GM21619 (cell line): ENCODE results near the gene DHRS1.

Source experiments
- ATAC-seq: cut with Tn5 transposase; IDR thresholded peaks from one replicate; pipeline ENCODE4 v1.9.1; 2021; ENCODE audit not compliant: unreplicated experiment

Gene DHRS1

DNA sequence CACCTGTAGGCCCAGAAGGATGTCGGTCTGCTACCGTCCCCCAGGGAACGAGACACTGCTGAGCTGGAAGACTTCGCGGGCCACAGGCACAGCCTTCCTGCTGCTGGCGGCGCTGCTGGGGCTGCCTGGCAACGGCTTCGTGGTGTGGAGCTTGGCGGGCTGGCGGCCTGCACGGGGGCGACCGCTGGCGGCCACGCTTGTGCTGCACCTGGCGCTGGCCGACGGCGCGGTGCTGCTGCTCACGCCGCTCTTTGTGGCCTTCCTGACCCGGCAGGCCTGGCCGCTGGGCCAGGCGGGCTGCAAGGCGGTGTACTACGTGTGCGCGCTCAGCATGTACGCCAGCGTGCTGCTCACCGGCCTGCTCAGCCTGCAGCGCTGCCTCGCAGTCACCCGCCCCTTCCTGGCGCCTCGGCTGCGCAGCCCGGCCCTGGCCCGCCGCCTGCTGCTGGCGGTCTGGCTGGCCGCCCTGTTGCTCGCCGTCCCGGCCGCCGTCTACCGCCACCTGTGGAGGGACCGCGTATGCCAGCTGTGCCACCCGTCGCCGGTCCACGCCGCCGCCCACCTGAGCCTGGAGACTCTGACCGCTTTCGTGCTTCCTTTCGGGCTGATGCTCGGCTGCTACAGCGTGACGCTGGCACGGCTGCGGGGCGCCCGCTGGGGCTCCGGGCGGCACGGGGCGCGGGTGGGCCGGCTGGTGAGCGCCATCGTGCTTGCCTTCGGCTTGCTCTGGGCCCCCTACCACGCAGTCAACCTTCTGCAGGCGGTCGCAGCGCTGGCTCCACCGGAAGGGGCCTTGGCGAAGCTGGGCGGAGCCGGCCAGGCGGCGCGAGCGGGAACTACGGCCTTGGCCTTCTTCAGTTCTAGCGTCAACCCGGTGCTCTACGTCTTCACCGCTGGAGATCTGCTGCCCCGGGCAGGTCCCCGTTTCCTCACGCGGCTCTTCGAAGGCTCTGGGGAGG is 11.3 kb upstream of the DHRS1 start, which contains the start of gene LTB4R:
TSS of gene LTB4R (plus strand) at position 857 of the 959 bp plus-strand sequence. CDS start 4,150 bp downstream, outside the sequence.
- ATAC-seq = peak; percentile 54

DNA sequence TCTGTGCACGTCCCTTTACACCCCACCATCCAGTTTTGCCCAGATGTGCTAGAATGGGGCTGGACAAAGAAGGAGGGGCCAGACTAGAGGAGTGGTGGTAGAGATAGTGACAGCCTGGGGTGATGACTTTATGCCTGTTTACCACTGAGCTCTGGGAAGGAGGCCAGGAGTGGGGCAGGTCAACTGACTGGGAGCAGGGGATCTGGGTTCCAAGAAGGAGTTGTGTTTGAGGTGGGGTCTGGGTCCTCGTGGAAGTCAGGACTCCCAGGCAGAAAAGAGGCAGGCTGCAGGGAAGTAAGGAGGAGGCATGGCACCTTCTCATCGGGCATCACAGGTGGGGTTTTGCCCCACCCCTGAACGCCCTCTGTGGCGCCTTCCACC is 10.7 kb upstream of the DHRS1 start:
- ATAC-seq = no peak

- no peak for ATAC-seq
These were observed 10.1 kb upstream of the DHRS1 start, which contains the start of gene LTB4R2 for GRCh38 chr14:24309538-24310264. TSS of gene LTB4R2 (plus strand) at chr14:24310140. CDS start at chr14:24310665, 525 bp downstream.

- no peak for ATAC-seq
These were observed 9.0 kb upstream of the DHRS1 start for GRCh38 chr14:24308342-24309124.

GRCh38 chr14:24307575-24308341 is 8.2 kb upstream of the DHRS1 start, which contains the start of gene CIDEB:
TSS of gene CIDEB (minus strand) at chr14:24307977. CDS start at chr14:24307858, 119 bp downstream.
- no peak for ATAC-seq

DNA sequence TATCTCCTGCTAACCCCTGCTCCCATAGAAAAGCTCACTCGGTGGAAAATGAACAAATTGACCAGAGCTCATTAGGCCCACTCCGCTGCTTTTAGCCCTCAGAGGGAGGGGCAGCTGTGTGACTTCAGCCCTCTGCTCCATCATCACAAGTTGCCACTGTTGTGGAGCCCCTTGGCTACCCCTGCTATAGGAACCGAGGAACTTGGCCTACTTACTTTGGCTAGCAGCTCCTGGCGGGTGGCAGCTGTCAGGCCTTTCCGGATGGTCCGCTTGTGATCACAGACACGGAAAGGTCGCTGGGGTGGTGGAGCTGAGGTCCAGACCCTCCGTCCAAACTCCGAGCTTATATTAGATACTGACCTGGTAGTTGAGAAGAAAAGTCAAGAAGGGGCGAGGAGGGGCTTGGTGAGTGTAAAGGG is 7.6 kb upstream of the DHRS1 start:
- no peak for ATAC-seq

DNA sequence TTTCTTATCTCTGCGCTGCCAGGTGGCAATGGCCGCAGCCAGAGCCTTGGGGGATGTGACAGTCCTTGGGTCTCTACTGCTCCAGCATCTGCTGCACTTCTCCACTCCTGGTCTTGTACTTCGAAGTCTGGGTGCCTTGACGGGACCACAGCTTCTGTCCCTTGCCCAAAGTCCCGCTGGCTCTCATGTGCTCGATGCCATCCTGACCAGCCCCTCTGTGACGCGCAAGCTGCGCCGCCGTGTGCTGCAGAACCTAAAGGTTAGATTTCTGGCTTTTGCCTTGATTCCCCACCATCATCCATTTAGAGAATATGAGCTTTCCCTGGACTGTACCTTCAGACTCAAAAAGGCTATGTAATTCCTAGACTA is 4.4 kb upstream of the DHRS1 start:
- no peak for ATAC-seq

GRCh38 chr14:24300326-24300980 is 873 bp upstream of the DHRS1 start:
- no peak for ATAC-seq

DNA sequence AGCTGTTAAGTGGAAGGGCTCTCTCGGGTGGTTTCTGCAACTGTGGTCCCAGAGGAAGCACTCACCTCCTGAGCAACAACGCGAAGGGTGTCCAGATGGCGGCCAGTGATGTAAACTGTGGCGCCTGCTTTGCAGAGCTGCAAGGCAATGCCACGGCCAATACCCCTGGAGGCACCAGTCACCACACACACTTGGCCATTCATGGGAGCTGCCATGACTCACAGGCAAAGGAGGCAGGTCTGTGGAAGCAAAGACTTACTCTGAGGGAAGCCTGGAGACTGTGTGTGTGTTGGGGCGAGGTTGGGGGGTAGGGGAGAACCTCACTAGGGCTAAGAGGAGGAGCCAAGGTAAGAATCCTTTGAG is 707 bp downstream of the DHRS1 start:
- no peak for ATAC-seq

- ATAC-seq = peak; percentile 21
These were observed 2.2 kb downstream of the DHRS1 start for GRCh38 chr14:24297190-24297964.

DNA sequence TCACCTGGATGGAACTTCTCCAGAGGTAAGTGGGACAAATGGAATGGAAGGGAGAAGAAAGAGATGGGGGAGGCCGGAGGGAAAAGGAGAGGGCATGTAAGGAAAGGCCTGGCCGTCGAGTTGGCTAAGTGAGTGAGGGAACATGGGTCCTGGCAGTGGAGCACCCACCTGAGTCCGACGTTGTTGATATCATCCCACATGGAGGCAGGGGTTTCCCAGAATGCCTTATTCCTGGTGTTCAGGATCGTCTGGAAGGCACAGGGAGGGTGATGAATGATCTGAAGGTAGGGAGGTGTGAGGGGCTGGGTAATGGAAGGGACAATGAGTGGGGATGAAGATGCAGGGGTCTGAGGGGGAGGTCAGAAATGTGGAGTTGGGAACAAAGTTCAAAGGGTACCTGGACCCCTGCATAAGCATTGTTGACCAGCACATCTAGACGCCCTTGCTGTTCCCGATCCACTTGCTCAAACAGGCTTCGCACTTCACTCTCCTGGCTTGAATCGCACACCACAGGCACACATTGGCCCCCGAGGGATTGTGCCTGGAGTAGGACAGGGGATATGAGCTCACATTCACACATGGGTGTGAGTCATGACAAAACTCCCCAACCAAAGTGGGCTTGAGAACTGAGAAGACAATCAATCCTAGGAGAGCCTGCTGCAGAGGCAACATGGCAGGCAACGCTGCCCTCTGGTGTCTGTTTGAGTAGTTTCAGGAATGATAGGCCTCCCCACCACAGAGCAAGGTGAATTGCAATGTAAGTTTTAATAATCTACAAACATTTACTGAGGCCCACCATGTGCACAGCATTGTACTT is 3.0 kb downstream of the DHRS1 start:
- peak; percentile 35 for ATAC-seq

GRCh38 chr14:24293525-24293924 is 6.1 kb downstream of the DHRS1 start:
- ATAC-seq = no peak

DNA sequence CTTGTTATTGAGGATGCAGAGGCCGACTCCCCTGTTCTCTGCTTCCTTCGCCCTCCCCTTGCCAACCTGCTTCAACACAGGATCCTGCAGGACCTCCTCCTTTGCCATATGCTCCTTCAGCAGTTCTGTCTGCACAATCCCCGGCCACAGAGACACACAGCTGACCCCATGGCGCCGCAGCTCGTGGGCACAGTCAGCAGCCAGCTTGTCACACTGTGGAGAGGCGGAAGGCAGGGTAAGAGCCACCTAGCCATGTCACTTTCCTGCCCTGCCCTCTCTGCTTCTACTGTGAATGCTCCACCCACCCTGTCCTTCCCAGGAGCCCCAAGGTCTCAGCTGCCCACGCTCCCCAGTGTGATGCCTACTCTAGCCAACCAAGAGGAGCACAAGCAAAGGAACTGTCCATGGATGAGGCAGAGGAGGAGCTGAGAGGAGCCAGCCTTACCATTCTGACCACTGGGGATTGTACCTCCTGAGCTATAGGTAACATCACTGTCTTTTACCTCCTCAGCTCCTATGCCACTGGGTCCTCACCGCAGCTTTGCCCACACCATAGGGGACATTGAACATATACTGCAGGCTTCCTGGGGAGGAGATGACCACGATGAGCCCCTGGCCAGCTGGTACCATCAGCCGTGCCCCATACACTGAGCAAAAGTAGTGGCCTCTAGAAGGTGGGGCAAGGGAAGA is 7.3 kb downstream of the DHRS1 start:
- ATAC-seq = no peak

- no peak for ATAC-seq
These were observed 8.0 kb downstream of the DHRS1 start for GRCh38 chr14:24291446-24292117.

GRCh38 chr14:24290746-24291145 is 8.8 kb downstream of the DHRS1 start:
- no peak for ATAC-seq

DNA sequence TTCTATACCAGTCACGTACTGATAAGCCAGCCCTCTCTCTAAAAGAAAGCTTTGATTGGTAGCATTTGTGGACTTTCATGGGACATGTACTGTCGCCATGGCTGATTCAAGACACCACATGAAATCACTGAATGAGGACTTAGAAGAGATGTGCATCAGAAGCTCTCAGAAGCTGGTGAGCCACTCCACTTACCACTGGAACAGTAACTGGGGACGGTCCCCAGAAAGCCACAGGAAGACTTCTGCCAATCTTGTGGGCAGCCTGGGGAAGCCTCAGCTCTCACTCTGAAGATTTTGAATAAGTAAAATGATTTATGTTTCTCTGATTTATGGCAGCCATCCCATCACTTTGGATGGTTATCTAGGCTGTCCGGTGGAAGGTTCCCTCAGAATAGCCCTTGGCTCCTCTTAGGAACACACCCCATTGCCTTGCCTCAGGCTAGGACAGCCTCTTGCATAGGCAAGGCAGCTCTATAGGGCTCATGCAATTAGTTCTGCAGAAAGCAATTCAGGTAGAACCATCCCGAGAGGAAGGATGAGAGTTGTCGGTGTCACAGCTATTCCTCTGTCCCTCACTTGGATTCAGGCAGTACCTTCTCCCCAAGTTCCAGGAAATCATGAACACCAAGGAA is 9.8 kb downstream of the DHRS1 start:
- peak; percentile 91 for ATAC-seq

- no peak for ATAC-seq
These were observed 12.6 kb downstream of the DHRS1 start for GRCh38 chr14:24286996-24287395.
